ENCODE data around the gene GABPB1.
"Not testable (repeated sequence)": the region's sequence is repeated elsewhere in the genome, so short reads cannot be mapped to it uniquely, and the experiment has no call there.

Gene GABPB1

DNA sequence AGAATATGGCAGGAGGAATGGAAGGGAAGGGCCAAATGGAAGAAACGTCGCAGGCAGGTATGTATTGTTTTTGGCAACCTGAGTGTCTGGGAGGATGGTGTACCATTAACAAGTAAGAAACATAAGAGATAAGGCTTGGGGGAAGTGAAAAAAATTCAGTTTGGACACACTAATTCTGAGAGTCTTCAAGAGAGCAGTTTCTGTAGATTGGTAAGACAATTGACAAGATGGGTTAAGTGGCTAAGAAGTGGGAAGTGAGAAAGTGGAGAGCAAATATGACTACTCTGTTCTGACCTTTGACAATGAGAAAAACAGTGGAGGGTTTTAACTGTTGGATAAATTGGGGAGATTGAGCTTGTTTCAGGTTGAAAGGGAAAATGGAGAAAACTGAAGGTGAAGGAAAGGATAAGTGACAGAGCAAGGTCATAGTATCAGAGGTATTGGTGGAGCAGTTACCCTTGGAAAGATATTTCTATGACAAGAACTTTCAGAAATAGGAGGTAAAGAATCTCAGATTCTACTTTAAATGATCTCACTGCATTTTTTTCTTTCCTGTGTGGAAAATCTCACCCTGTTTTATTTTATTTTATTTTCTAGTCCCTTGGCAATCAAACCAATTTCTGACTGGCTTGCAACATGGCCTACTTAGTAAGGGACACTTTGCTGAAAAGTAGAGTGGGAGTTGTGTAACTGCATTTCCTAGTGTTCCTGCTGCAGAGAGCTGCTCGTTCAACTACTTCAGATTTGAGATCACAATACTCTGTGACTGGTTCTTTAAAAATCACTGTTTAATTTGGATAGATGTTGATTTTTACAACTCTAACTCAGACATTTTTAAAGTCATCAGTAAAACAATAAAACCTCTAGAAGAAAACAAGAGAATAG is 23.1 kb upstream of the GABPB1 start:
- DNase-seq (ENCODE audit: low read depth, low spot score): no peak
- TF ChIP-seq, protein P1, sequence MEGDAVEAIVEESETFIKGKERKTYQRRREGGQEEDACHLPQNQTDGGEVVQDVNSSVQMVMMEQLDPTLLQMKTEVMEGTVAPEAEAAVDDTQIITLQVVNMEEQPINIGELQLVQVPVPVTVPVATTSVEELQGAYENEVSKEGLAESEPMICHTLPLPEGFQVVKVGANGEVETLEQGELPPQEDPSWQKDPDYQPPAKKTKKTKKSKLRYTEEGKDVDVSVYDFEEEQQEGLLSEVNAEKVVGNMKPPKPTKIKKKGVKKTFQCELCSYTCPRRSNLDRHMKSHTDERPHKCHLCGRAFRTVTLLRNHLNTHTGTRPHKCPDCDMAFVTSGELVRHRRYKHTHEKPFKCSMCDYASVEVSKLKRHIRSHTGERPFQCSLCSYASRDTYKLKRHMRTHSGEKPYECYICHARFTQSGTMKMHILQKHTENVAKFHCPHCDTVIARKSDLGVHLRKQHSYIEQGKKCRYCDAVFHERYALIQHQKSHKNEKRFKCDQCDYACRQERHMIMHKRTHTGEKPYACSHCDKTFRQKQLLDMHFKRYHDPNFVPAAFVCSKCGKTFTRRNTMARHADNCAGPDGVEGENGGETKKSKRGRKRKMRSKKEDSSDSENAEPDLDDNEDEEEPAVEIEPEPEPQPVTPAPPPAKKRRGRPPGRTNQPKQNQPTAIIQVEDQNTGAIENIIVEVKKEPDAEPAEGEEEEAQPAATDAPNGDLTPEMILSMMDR (IDR thresholded peaks at IDR 0.05; ENCODE audit: low read depth, low read length): no peak
- in situ Hi-C loops (cut with HindIII; ENCODE audit: low sequenced_read_pairs): no loop called here
- H3K4me3 ChIP-seq (ENCODE audit: low read depth, low read length): no peak overlapping the region

DNA sequence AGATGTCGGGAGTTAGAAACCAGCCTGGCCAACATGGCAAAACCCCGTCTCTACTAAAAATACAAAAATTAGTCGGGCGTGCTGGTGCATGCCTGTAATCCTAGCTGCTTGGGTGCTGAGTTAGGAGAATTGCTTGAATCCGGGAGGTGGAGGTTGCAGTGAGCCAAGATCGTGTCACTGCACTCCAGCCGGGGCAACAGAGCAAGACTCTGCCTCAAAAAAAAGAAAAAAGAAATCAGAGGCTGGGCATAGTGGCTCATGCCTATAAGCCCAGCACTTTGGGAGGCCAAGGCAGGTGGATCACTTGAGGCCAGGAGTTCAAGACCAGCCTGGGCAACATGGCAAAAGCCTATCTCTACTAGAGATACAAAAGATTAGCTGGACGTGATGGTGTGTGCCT is 14.6 kb upstream of the GABPB1 start:
- H3K4me3 ChIP-seq (ENCODE audit: low read depth, low read length); in situ Hi-C loops (cut with HindIII; ENCODE audit: low sequenced_read_pairs); DNase-seq (ENCODE audit: low read depth, low spot score): not testable (repeated sequence)

DNA sequence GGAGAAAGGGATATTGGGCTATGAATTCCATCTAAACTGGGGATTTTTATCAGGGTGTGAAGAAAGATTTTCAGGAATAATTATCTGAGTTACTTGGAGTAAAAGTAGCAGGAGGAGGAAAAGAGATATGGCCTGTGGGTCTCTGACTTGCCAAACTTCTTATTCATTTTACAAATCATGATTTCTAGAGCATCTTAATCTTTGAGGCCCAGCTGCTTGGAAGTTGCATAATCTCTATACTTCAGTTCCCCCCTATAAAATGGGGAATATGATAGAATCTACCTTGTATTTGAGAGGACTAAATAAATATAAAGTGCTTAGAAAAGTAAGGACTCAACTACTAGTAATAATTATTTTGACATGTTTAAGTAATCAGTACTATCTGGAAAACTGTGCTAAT is 11.0 kb upstream of the GABPB1 start:
- no peak overlapping the region for H3K4me3 ChIP-seq (ENCODE audit: low read depth, low read length)
- no peak for DNase-seq (ENCODE audit: low read depth, low spot score)
- in situ Hi-C loops (cut with HindIII; ENCODE audit: low sequenced_read_pairs): no loop called here
- TF ChIP-seq, protein P1 (IDR thresholded peaks at IDR 0.05; ENCODE audit: low read depth, low read length): no peak

DNA sequence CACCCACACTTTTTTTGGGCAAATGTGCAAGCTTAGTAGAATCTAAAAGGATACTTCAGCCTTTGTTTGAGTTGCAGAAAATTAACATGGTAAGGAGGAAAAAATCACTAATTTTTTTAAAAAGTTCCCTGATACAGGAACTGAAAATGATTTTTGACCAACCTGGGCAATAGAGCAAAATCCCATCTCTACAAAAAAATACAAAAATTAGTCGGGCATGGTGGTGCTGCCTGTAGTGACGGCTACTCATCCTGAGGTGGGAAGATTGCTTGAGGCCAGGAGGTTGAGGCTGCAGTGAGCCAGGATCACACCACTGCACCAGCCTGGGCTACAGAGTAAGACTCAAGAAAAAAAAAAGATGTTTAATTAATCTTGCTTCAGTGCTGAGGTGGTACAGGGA is 10.6 kb upstream of the GABPB1 start:
- H3K4me3 ChIP-seq (ENCODE audit: low read depth, low read length): no peak overlapping the region
- in situ Hi-C loops (cut with HindIII; ENCODE audit: low sequenced_read_pairs): no loop called here
- TF ChIP-seq, protein P1 (IDR thresholded peaks at IDR 0.05; ENCODE audit: low read depth, low read length): no peak
- DNase-seq (ENCODE audit: low read depth, low spot score): no peak

DNA sequence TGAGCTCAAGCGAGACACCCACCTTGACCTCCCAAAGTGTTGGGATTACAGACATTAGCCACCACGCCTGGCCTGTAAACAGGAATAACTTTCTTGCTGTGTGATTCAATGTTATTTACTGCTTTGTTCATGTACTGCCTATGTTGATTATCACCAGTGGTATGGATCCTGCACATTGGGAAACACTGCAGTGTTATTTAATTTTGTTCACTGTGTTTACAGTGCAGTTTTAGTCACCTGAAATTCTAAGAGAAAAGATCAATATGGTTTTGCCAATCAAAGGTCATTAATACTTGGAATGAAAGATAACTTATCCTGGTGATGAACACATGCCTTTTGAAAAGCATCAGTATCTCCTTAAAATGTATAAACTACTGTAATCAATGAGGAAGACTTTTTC is 8.6 kb upstream of the GABPB1 start:
- no peak overlapping the region for H3K4me3 ChIP-seq (ENCODE audit: low read depth, low read length)
- DNase-seq (ENCODE audit: low read depth, low spot score): no peak
- TF ChIP-seq, protein P1 (IDR thresholded peaks at IDR 0.05; ENCODE audit: low read depth, low read length): no peak
- in situ Hi-C loops (cut with HindIII; ENCODE audit: low sequenced_read_pairs): no loop called here

DNA sequence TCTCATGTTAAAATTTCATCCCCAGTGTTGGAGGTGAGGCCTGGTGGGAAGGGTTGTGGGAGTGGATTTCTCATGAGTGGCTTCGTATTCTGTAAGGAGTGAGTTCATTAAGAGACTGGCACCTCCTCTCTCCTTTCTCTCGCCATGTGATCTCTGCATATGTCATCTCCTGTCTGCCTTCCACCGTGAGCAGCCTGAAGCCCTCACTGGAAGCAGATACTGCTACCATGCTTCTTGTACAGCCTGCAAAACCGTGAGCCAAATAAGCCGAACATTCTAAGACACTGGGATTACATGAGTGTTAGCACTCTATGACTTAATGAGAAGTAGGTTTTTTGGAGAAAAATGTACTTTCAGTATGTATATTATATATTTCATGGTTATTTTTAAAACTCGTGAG is 6.8 kb upstream of the GABPB1 start:
- TF ChIP-seq, protein P1 (IDR thresholded peaks at IDR 0.05; ENCODE audit: low read depth, low read length): no peak
- no peak overlapping the region for H3K4me3 ChIP-seq (ENCODE audit: low read depth, low read length)
- in situ Hi-C loops (cut with HindIII; ENCODE audit: low sequenced_read_pairs): no loop called here
- DNase-seq (ENCODE audit: low read depth, low spot score): no peak

DNA sequence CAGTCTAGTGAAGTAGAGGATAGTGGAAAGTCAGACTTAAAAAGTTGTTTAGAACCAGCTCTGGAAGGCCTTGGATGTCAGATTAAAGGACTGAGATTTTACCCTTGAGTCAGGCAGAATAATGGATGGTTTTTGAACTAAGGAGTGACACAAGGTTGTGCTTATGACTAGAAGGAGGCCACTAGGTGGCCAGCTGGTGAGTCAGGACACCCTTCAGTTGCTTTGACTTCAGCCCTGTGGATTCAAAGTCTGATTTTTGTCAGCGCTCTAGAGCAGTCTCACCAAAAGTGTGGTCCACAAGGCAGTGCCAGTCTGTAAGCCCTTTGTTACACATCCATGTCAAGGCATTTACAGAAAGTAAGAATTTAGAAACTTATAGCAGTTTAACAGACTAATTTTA is 3.8 kb upstream of the GABPB1 start:
- in situ Hi-C loops (cut with HindIII; ENCODE audit: low sequenced_read_pairs): no loop called here
- TF ChIP-seq, protein P1 (IDR thresholded peaks at IDR 0.05; ENCODE audit: low read depth, low read length): peak; percentile 47
- H3K4me3 ChIP-seq (ENCODE audit: low read depth, low read length): no peak overlapping the region
- peak; percentile 33 for DNase-seq (ENCODE audit: low read depth, low spot score)
